Measurements from ENCODE around the gene OR5AU1. TPM values are rescaled to one million over a fixed set of nuclear protein-coding genes. Genes with fewer than 3 reads are reported as not detected.

The OR5AU1 gene
- total RNA-seq: not detected

DNA sequence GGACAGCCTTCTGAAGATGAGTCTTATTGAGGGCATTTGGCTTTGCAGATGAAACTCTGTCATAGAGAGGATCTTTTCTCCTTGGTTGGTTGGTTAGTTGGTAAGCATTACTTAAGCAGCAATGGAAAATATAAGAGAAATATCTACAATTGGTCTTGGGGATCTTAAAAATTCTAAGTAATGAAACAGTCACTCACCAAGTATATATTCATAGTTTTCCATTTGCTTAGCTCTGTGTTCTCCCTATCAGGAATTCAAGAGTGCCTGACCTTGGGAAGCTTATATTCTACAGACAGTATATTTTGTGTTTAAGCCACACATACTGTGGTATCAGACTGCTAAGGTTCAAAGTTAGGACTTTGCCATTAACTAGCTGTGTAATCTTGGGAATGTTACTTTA lies at the start of gene OR5AU1:
OR5AU1 (minus strand) TSS at position 101 of the 400 bp plus-strand sequence. CDS start 191 bp downstream, outside the sequence.
- Histone ChIP-seq H3K9me3 (no peaks in the 10 kb centered on the region), H3K27ac (no peak within 1 kb of the TSS), H3K27me3 (replicated peaks; ENCODE audit: insufficient read depth) (no peaks in the 10 kb centered on the region), H3K36me3 (no peaks in the 10 kb centered on the region), H3K4me3 (no peak within 1 kb of the TSS), H3K4me1 (ENCODE audit: control insufficient read depth in 1 of 2, low read depth in 2 of 2) (no peaks in the 10 kb centered on the region)
- ATAC-seq (ENCODE audit: insufficient number of reproducible peaks, low FRiP score, low read depth): no peak
- no peak for DNase-seq (ENCODE audit: low spot score)
- TF ChIP-seq, protein P1, sequence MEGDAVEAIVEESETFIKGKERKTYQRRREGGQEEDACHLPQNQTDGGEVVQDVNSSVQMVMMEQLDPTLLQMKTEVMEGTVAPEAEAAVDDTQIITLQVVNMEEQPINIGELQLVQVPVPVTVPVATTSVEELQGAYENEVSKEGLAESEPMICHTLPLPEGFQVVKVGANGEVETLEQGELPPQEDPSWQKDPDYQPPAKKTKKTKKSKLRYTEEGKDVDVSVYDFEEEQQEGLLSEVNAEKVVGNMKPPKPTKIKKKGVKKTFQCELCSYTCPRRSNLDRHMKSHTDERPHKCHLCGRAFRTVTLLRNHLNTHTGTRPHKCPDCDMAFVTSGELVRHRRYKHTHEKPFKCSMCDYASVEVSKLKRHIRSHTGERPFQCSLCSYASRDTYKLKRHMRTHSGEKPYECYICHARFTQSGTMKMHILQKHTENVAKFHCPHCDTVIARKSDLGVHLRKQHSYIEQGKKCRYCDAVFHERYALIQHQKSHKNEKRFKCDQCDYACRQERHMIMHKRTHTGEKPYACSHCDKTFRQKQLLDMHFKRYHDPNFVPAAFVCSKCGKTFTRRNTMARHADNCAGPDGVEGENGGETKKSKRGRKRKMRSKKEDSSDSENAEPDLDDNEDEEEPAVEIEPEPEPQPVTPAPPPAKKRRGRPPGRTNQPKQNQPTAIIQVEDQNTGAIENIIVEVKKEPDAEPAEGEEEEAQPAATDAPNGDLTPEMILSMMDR (IDR thresholded peaks at IDR 0.05): no peak

DNA sequence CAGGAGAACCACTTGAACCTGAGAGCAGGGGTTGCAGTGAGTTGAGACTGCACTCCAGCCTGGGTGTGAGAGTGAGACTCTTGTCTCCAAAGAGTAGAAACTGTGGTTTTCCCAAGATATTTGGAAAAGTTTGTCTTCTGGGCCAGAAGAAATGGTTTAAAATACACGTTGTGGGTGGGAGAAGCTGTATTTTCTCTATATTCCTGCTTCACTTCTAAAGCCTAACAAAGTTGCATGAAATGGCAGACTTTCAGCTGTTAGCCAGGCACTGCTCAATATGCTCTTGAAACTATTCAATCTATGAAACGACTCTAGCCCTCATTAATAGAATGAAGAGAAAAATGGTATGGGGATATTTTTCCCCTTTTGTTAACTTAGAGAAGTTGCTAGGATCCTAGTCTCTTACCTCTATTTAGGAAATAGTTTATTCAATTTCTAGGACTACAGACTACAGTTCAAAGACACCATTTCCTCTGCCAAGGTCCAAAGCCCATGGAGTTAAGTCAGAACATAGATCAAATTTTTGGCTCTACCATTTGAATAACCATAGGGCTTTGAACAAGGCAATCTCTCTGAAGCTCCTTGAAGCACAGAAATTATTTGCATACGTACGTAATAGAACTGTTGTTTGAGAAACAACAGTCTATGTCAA lies 49.3 kb upstream of the OR5AU1 start:
- peaks cover 30% of the 10 kb centered on the region for H3K36me3 ChIP-seq
- no peaks in the 10 kb centered on the region for H3K9me3 ChIP-seq
- H3K4me3 ChIP-seq: no peak overlapping the region
- H3K27ac ChIP-seq: no peak overlapping the region
- ATAC-seq (ENCODE audit: insufficient number of reproducible peaks, low FRiP score, low read depth) (no peak), DNase-seq (ENCODE audit: low spot score) (no peak)
- no peaks in the 10 kb centered on the region for H3K27me3 ChIP-seq (replicated peaks; ENCODE audit: insufficient read depth)
- no peaks in the 10 kb centered on the region for H3K4me1 ChIP-seq (ENCODE audit: control insufficient read depth in 1 of 2, low read depth in 2 of 2)
- TF ChIP-seq, protein P1 (IDR thresholded peaks at IDR 0.05): no peak

DNA sequence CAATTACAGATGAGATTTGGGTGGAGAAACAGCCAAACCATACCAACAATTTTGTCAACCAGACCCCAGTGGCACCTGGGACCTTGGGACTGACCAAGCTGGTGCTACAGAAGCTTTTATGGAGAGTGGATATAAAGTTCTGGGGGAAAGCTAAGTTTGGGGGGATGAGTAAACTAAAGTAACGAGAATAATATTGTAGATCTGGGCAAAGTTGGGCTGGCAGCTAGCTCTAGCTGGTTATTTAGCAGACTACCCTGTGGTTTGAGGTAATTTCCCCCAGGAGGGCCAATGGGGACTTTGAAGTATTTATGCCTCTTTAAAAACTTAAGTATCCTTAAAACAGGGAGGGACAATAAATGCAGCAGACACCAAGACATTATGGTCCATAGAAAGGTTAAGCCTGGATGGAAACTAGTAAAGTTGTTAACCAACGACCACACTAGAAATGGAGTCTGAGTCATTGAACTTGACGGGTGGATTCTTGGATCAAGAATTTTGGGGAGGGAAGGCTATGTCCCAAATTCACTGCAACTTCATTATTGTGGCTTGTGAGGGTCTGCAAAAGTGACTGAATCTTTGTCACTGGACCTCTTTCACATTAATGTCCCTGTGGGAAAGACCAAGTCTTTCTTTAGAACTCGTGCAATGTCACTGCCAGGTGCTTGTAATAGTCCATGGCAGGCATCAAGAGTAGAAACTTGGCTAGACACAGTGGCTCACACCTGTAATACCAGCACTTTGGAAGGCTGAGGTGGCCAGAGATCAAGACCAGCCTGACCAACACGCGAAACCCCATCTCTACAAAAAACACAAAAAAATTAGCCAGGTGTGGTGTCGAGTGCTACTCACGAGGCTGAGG lies 48.5 kb upstream of the OR5AU1 start:
- ATAC-seq (ENCODE audit: insufficient number of reproducible peaks, low FRiP score, low read depth) (no peak), DNase-seq (ENCODE audit: low spot score) (no peak)
- TF ChIP-seq, protein P1 (IDR thresholded peaks at IDR 0.05): no peak
- H3K4me3 ChIP-seq: no peak overlapping the region
- no peak overlapping the region for H3K27ac ChIP-seq
- H3K4me1 ChIP-seq (ENCODE audit: control insufficient read depth in 1 of 2, low read depth in 2 of 2): no peaks in the 10 kb centered on the region
- H3K36me3 ChIP-seq: peaks cover 27% of the 10 kb centered on the region
- no peaks in the 10 kb centered on the region for H3K9me3 ChIP-seq
- no peaks in the 10 kb centered on the region for H3K27me3 ChIP-seq (replicated peaks; ENCODE audit: insufficient read depth)

DNA sequence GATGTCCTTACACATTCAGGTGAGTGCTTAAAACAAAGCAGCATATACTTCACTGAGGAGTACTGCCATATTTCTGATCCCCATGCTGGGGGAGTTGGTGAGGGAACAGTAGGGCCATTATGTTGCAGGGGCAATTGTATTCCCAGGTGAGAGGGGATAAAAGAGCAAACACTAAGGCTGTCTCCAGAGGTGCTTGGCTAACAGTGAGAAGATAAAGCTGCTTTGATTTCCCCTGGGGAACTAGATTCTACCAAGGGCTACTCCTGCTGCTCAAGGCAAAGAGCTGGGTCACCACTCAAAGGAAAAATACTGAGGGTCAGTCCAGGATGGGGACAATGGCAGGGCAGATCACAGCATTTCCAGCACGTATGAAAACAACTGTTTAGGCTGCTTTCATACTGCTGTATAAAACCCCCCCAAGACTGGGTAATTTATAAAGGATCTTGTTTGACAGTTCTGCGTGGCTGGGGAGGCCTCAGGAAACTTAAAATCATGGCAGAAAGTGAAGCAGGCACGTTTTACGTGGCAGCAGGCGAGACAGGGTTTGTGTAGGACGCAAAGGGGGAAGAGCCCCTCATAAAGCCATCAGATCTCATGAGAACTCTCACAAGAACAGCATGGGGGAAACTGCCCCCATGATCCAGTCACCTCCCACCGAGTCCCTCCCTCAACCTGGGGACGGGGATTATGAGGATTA lies 47.8 kb upstream of the OR5AU1 start:
- no peak overlapping the region for H3K27ac ChIP-seq
- no peak for DNase-seq (ENCODE audit: low spot score)
- no peaks in the 10 kb centered on the region for H3K27me3 ChIP-seq (replicated peaks; ENCODE audit: insufficient read depth)
- H3K36me3 ChIP-seq: peaks cover 21% of the 10 kb centered on the region
- TF ChIP-seq, protein P1 (IDR thresholded peaks at IDR 0.05): no peak
- H3K4me1 ChIP-seq (ENCODE audit: control insufficient read depth in 1 of 2, low read depth in 2 of 2): no peaks in the 10 kb centered on the region
- no peak overlapping the region for H3K4me3 ChIP-seq
- no peak for ATAC-seq (ENCODE audit: insufficient number of reproducible peaks, low FRiP score, low read depth)
- no peaks in the 10 kb centered on the region for H3K9me3 ChIP-seq

Measured in thoracic aorta (tissue), 2 donors.